Osteocyte (in vitro differentiated cells): ENCODE data around the gene ADGRL4. TPM values are rescaled to one million over a fixed set of nuclear protein-coding genes. Genes with fewer than 3 reads are reported as not detected.
A peak's percentile ranks its signal among the peaks of the same experiment; 100 is the strongest.

Experiments used
- DNase-seq: peaks from one replicate; pipeline ENCODE4 v3.0.0; 2021; ENCODE audit warnings: mixed read lengths; ENCODE audit not compliant: unreplicated experiment; ENCODE audit errors: extremely low spot score
- H3K27ac Mint-ChIP-seq: one replicate; pipeline ENCODE4 v1.8.0; 2021; ENCODE audit warnings: mild to moderate bottlenecking, mixed read lengths; ENCODE audit not compliant: unreplicated experiment
- H3K27me3 Mint-ChIP-seq: one replicate; pipeline ENCODE4 v1.8.0; 2021; ENCODE audit warnings: mixed read lengths; ENCODE audit not compliant: unreplicated experiment
- H3K36me3 Mint-ChIP-seq: one replicate; pipeline ENCODE4 v1.8.0; 2021; ENCODE audit warnings: mixed read lengths; ENCODE audit not compliant: unreplicated experiment
- H3K4me1 Mint-ChIP-seq: one replicate; pipeline ENCODE4 v1.8.0; 2021; ENCODE audit warnings: mixed read lengths; ENCODE audit not compliant: unreplicated experiment
- H3K4me3 Mint-ChIP-seq: one replicate; pipeline ENCODE4 v1.8.0; 2021; ENCODE audit warnings: mild to moderate bottlenecking, moderate library complexity, mixed read lengths; ENCODE audit not compliant: unreplicated experiment
- H3K9me3 Mint-ChIP-seq: one replicate; pipeline ENCODE4 v1.8.0; 2021; ENCODE audit warnings: mixed read lengths; ENCODE audit not compliant: unreplicated experiment
- total RNA-seq: library from RNA; stranded (reverse); gene quantifications from 2 replicates; pipeline ENCODE4 v1.2.1, GENCODE V29; 2021
- TF ChIP-seq, protein P1 (sequence below): fragments of 200-600 bp; sonication (generic); IDR thresholded peaks from 2 replicates; pipeline ENCODE4 v1.5.0; 2021; ENCODE audit warnings: antibody characterized with exemption, mild to moderate bottlenecking, moderate library complexity

Gene ADGRL4
- total RNA-seq, 1 donor from 2014 or later, result 9.5 TPM

DNA sequence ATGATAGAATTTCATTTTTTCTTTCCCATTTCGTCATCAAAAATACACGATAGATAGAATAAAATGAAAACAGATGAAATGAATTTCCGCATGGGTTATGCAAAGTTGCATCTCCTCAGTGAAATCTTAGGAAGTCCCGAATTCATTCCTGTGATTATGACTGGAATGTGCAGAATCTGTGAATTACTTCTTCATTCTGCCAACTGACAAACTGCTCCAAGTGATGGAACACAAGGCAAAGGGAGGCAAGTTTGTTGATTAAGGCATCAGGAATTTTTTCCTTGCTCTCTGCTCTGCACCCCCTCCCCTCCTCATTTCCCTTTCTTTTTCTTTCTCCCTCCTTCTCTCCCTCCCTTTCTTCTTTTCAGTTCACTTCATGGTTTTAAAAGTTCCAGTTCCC is 37.0 kb upstream of the ADGRL4 start:
- peaks cover 41% of the 10 kb centered on the region for H3K4me1 Mint-ChIP-seq
- no peak for DNase-seq
- H3K27ac Mint-ChIP-seq, result peak overlapping the region; percentile 81
- peak overlapping the region; percentile 61 for H3K4me3 Mint-ChIP-seq
- TF ChIP-seq, protein P1, sequence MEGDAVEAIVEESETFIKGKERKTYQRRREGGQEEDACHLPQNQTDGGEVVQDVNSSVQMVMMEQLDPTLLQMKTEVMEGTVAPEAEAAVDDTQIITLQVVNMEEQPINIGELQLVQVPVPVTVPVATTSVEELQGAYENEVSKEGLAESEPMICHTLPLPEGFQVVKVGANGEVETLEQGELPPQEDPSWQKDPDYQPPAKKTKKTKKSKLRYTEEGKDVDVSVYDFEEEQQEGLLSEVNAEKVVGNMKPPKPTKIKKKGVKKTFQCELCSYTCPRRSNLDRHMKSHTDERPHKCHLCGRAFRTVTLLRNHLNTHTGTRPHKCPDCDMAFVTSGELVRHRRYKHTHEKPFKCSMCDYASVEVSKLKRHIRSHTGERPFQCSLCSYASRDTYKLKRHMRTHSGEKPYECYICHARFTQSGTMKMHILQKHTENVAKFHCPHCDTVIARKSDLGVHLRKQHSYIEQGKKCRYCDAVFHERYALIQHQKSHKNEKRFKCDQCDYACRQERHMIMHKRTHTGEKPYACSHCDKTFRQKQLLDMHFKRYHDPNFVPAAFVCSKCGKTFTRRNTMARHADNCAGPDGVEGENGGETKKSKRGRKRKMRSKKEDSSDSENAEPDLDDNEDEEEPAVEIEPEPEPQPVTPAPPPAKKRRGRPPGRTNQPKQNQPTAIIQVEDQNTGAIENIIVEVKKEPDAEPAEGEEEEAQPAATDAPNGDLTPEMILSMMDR, result no peak
- H3K9me3 Mint-ChIP-seq, result no peaks in the 10 kb centered on the region
- H3K36me3 Mint-ChIP-seq, result no peaks in the 10 kb centered on the region
- no peaks in the 10 kb centered on the region for H3K27me3 Mint-ChIP-seq

DNA sequence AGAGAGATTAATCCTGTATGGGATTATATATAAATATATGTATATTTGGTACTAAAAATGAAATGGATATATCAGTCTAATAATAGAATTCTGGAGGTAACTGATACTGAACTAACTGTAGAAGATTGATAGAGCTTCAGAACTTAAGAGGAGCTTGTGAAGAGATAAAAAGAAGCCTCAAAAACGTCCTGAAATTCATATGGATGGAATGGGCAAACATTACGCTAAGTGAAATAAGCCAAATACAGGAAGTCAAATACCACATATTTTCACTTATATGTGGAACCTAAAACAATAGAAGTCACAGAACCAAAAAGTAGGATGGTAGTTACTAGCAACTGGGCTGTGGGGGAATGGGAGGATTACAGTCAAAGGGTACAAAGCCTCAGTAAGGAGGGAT is 36.0 kb upstream of the ADGRL4 start:
- TF ChIP-seq, protein P1, result no peak
- Mint-ChIP-seq H3K4me1 (peaks cover 36% of the 10 kb centered on the region), H3K27me3 (no peaks in the 10 kb centered on the region), H3K4me3 (no peak overlapping the region), H3K36me3 (no peaks in the 10 kb centered on the region), H3K9me3 (peaks cover 5% of the 10 kb centered on the region), H3K27ac (peak overlapping the region; percentile 82)
- DNase-seq, result no peak

DNA sequence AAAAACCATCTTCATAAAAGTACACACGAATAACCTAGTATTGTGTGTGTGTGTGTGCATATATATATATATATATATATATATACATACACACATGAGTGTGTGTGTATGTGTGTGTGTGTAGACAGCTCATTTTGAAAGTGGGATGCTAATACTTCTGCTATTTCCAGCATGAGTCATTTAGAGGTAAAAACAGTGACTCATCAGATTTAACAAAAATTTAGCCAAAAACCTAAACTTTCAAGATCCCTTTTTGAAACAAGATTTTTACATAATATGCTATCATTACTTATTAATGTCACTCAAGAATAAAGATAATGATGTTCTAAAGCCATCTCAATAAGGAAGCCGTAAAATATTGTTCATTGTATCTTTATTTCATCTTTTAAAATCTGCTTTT is 35.6 kb upstream of the ADGRL4 start:
- TF ChIP-seq, protein P1, result no peak
- DNase-seq, result no peak
- no peaks in the 10 kb centered on the region for H3K27me3 Mint-ChIP-seq
- H3K27ac Mint-ChIP-seq, result peak overlapping the region; percentile 82
- peaks cover 10% of the 10 kb centered on the region for H3K9me3 Mint-ChIP-seq
- no peak overlapping the region for H3K4me3 Mint-ChIP-seq
- H3K4me1 Mint-ChIP-seq, result peaks cover 33% of the 10 kb centered on the region
- H3K36me3 Mint-ChIP-seq, result no peaks in the 10 kb centered on the region

DNA sequence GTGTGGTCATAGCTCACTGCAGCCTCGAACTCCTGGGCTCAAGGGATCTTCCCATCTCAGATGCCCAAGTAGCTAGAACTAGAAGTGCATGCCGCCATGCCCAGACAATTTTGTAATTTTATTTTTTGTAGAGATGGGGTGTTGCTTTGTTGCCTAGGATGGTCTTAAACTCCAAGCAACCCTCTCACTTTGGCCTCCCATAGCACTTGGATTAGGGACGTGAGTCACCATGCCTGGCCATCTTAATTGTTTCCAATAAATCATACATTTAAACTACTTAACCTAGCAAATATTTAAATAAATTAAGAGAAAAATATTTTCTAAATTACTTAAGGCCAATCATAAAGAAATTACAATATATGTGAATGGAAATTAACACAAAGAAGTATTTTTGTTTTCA is 35.1 kb upstream of the ADGRL4 start:
- Mint-ChIP-seq H3K9me3 (peaks cover 10% of the 10 kb centered on the region), H3K27ac (no peak overlapping the region), H3K4me3 (no peak overlapping the region), H3K36me3 (no peaks in the 10 kb centered on the region), H3K27me3 (no peaks in the 10 kb centered on the region), H3K4me1 (peaks cover 31% of the 10 kb centered on the region)
- TF ChIP-seq, protein P1, result no peak
- no peak for DNase-seq

DNA sequence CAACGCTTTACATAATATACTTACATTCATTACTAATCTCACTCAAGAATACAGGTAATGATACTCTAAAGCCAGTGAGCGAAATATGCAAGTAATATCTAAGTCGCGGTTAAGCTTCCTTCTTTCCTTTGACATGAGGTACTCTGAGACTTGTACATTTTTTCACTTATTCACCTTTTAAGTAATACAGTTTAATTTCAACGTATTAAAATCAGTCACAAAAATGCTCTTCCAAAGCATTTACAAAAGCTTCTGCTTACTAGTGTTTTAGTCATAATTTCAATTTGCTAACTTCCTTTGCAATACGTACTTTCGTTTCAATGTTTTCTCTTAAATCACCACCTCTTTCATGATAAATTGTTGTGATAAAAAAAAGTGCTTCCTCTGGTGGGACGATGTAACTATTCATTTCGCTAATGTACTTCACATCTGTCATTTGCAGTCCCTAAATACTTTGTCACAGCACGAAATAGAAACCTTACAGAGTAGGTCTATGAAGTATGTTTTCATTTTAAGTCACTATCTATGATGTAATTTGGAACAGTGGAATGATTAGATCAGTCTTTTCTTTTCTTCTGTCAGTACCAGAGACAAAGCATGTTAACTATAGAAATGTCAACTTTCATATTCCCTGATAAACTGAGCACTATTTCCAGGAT is 34.0 kb upstream of the ADGRL4 start:
- Mint-ChIP-seq H3K27ac (peak overlapping the region; percentile 88), H3K27me3 (no peaks in the 10 kb centered on the region), H3K9me3 (peaks cover 15% of the 10 kb centered on the region), H3K4me1 (peaks cover 31% of the 10 kb centered on the region), H3K36me3 (no peaks in the 10 kb centered on the region), H3K4me3 (peak overlapping the region; percentile 64)
- TF ChIP-seq, protein P1, result no peak
- DNase-seq, result no peak
